ENCODE measurements around the gene SPAG5.
"Not testable (repeated sequence)": the region's sequence is repeated elsewhere in the genome, so short reads cannot be mapped to it uniquely, and the experiment has no call there.

SPAG5 gene

DNA sequence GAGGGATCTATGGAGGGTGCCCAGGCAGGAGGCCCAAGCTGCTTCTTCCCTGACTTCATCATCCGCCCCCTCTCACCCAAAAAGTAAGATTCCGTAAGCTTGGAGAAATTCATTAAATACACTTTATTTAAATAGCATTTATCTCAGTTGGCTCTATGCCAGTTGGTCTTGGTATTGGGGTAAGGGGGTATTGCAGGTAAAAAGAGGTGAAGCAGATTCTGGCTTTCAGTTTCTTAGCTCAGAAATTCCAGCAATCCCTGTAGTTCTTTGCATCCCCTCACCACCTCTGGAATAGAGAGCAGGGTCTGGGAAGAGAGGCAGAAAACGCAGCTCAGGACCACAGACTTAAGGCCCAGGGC, 21.4 kb downstream of the SPAG5 start:
- WGBS, result 81% methylated on average over 1 of the region's 3 CpGs
- peaks cover 53% of the 10 kb centered on the region for H3K36me3 ChIP-seq (ENCODE audit: insufficient read depth, low read length)
- H3K9me3 ChIP-seq (ENCODE audit: insufficient read depth, low read depth, low read length), result no peaks in the 10 kb centered on the region
- H3K4me1 ChIP-seq (ENCODE audit: insufficient read depth, low read length), result peaks cover 3% of the 10 kb centered on the region; the same call in 1 of the 2 replicates
- H3K27ac ChIP-seq (ENCODE audit: low read depth, low read length), result no peak overlapping the region; the same call in 1 of the 2 replicates
- H3K27me3 ChIP-seq (ENCODE audit: insufficient read depth, low read length), result peaks cover 10% of the 10 kb centered on the region; the same call in 1 of the 2 replicates
- no peak overlapping the region for H3K9ac ChIP-seq (ENCODE audit: low read depth, low read length)
- no peak overlapping the region for H3K4me3 ChIP-seq (ENCODE audit: low read length)

DNA sequence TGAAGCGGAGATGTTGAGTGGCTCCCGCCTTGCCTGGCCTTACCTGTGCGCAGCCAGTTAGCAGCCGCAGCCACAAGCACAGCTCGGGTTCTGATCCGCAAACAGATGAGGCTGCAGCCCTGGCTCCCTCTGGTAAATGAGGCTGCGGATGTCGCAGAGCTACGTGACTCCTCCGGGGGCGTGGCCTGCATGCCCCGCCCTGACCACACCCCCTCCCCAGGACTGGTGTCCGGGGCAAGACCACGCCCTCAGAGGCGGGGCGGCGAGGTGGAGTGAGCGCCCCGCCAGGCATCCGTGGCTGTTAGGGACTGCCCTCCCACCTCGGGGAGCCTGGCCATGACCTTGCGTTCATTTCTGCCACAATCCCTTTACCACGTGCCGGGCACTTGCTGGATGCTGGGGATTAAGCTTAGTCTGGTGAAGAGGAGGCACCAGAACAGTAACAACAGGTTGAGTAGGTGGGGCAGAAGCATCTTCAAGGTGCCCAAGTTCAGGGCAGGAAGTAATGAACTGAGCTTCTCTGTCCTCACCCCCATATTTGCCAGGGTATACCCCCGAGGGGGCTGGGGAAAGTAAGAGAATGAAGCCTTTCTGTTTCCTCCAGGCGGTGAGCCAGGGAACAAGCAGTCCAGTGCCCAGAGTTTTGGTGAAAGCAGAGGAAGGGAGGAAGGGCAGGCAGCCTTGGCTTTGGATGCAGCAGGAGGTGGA, 21.9 kb downstream of the SPAG5 start, which contains the start of gene ALDOC:
Gene ALDOC, minus strand, starts transcription at position 138 of the 708 bp plus-strand sequence. CDS start 1,363 bp downstream, outside the sequence.
- Histone ChIP-seq H3K27me3 (ENCODE audit: insufficient read depth, low read length) (peaks cover 16% of the 10 kb centered on the region; the same call in 1 of the 2 replicates), H3K27ac (ENCODE audit: low read depth, low read length) (peak within 1 kb of the TSS; percentile 59; the same call in 1 of the 2 replicates), H3K4me1 (ENCODE audit: insufficient read depth, low read length) (peaks cover 3% of the 10 kb centered on the region; the same call in 1 of the 2 replicates), H3K36me3 (ENCODE audit: insufficient read depth, low read length) (peaks cover 47% of the 10 kb centered on the region), H3K9me3 (ENCODE audit: insufficient read depth, low read depth, low read length) (no peaks in the 10 kb centered on the region), H3K4me3 (ENCODE audit: low read length) (peak within 1 kb of the TSS; percentile 45), H3K9ac (ENCODE audit: low read depth, low read length) (no peak within 1 kb of the TSS)
- 7% methylated on average over 26 of the region's 26 CpGs for WGBS

DNA sequence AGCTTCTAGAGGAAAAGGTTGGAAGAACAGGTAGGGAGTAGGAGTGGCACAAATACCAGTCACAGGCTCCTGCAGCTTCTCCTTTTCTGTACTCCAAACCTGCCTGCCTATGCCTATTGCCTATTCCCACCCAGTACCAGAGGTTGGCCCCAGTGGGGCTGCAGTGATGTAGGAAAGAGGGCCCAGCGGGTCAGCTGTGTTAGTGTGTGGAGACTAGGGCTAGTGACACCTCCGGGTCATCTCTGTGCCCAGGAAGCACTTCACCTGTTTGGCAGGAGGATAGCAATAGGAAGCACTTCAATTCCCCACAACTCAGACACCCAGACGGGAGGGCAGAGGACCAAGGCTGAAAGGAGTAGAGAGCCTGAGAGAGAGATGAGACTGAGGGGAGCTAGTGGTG, 22.8 kb downstream of the SPAG5 start:
- not testable (repeated sequence) for H3K4me1 ChIP-seq (ENCODE audit: insufficient read depth, low read length); H3K9me3 ChIP-seq (ENCODE audit: insufficient read depth, low read depth, low read length); H3K27ac ChIP-seq (ENCODE audit: low read depth, low read length); H3K9ac ChIP-seq (ENCODE audit: low read depth, low read length)
- Histone ChIP-seq H3K36me3 (ENCODE audit: insufficient read depth, low read length) (peaks cover 43% of the 10 kb centered on the region), H3K4me3 (ENCODE audit: low read length) (peak overlapping the region; percentile 39), H3K27me3 (ENCODE audit: insufficient read depth, low read length) (peaks cover 18% of the 10 kb centered on the region; the same call in 1 of the 2 replicates)
- WGBS, result 76% methylated on average over 2 of the region's 3 CpGs

DNA sequence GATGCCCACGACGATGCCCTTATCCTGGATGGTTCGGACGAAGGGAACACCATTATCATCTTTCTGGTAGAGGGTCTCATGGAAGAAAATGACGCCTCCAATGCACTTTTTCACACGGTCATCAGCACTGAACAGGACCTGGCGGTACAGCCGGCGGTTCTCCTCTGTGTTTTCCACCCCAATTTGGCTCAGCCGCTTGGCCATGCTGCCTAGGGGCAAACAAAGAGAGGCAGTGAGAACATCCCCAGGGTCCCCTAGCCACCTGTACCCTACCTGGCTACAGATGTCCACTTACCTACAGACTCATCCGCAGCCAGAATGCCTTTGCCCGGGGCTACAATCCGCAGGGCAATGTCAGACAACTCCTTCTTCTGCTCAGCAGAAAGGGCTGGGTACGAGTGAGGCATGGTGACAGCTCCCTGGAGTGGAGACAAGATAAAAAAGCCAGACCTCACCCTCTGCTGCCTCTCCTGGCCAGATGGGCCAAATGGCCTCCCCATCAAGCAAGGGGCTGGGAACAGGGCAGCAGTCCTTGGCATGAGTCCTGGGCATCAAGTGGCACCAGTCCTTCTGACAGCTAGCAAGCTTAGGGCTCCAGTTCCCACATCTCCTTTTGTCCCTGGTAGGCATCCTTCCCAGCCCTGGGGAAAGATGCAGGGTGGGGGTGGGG, 23.6 kb downstream of the SPAG5 start:
- Histone ChIP-seq H3K9ac (ENCODE audit: low read depth, low read length) (no peak overlapping the region), H3K4me3 (ENCODE audit: low read length) (no peak overlapping the region), H3K9me3 (ENCODE audit: insufficient read depth, low read depth, low read length) (no peaks in the 10 kb centered on the region), H3K4me1 (ENCODE audit: insufficient read depth, low read length) (peaks cover 6% of the 10 kb centered on the region), H3K36me3 (ENCODE audit: insufficient read depth, low read length) (peaks cover 36% of the 10 kb centered on the region), H3K27me3 (ENCODE audit: insufficient read depth, low read length) (peaks cover 18% of the 10 kb centered on the region; the same call in 1 of the 2 replicates), H3K27ac (ENCODE audit: low read depth, low read length) (no peak overlapping the region)
- 93% methylated on average over 14 of the region's 14 CpGs for WGBS

DNA sequence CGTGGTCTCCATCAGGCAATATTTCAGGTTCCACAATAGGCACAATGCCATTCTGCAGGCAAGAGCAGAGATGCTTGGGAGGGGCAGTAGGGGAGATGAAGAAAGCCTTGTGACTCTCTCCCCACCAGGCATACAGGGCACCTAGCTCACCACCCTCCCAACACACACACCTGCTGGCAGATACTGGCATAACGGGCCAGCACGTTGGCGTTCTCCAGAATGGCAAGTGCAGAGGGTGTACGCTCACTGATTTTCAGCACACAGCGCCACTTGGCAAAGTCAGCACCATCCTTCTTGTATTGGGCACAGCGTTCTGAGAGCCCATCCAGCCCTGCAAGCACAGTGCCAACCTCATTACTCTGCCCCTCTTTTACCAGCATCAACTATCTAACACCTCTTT, 24.3 kb downstream of the SPAG5 start:
- Histone ChIP-seq H3K36me3 (ENCODE audit: insufficient read depth, low read length) (peaks cover 29% of the 10 kb centered on the region), H3K27me3 (ENCODE audit: insufficient read depth, low read length) (peaks cover 18% of the 10 kb centered on the region; the same call in 1 of the 2 replicates), H3K9ac (ENCODE audit: low read depth, low read length) (no peak overlapping the region), H3K4me3 (ENCODE audit: low read length) (no peak overlapping the region), H3K9me3 (ENCODE audit: insufficient read depth, low read depth, low read length) (no peaks in the 10 kb centered on the region), H3K27ac (ENCODE audit: low read depth, low read length) (no peak overlapping the region), H3K4me1 (ENCODE audit: insufficient read depth, low read length) (peaks cover 6% of the 10 kb centered on the region)
- 90% methylated on average over 7 of the region's 7 CpGs for WGBS

DNA sequence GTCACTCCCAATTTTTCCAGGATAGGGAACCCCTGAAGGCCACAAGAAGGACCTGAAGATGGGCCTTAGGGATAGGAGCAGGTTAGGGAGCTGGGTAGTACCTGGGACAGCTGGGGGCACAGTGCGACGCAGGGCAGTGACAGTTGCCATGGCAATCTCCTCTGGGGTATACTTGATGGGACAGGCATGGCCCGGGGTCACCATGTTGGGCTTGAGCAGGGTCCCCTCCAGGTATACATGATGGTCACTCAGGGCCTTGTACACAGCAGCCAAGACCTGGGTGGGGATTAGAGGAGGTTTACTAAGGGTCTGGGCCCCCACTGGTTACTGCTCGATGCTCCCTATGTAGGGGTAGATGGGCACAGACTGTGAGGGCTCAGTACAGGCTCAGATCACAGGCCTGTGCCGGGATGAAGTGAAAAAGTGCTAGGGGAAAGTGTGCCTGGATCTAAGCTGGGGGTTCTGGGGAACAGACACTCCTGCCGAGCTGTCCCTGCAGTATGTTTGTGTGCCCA, 24.8 kb downstream of the SPAG5 start:
- no peaks in the 10 kb centered on the region for H3K9me3 ChIP-seq (ENCODE audit: insufficient read depth, low read depth, low read length)
- H3K36me3 ChIP-seq (ENCODE audit: insufficient read depth, low read length), result peaks cover 24% of the 10 kb centered on the region
- H3K27me3 ChIP-seq (ENCODE audit: insufficient read depth, low read length), result peaks cover 18% of the 10 kb centered on the region; the same call in 1 of the 2 replicates
- no peak overlapping the region for H3K4me3 ChIP-seq (ENCODE audit: low read length)
- H3K9ac ChIP-seq (ENCODE audit: low read depth, low read length), result no peak overlapping the region
- 91% methylated on average over 6 of the region's 6 CpGs for WGBS
- H3K4me1 ChIP-seq (ENCODE audit: insufficient read depth, low read length), result peaks cover 6% of the 10 kb centered on the region
- no peak overlapping the region for H3K27ac ChIP-seq (ENCODE audit: low read depth, low read length)

DNA sequence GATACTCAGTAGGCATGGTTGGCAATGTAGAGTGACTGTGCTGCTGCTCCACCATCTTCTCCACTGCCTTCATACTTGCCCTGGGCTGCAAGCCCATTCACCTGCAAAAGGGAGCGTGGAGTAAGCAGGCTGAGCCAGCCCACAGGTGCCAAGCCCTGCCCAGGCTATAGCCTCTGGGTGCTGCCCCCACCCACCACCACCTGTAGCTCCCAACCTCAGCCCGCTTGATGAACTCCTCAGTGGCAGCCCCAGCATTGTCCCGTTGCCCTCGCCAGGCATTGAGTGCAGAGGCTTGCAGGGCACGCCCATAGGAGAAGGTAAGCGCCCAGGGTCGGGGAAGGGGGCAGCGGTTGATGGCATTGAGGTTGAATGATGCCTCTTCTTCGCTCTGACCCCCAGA, 25.3 kb downstream of the SPAG5 start:
- Histone ChIP-seq H3K9me3 (ENCODE audit: insufficient read depth, low read depth, low read length) (no peaks in the 10 kb centered on the region), H3K27me3 (ENCODE audit: insufficient read depth, low read length) (peaks cover 18% of the 10 kb centered on the region; the same call in 1 of the 2 replicates), H3K36me3 (ENCODE audit: insufficient read depth, low read length) (peaks cover 18% of the 10 kb centered on the region), H3K27ac (ENCODE audit: low read depth, low read length) (no peak overlapping the region), H3K4me3 (ENCODE audit: low read length) (no peak overlapping the region), H3K4me1 (ENCODE audit: insufficient read depth, low read length) (peaks cover 6% of the 10 kb centered on the region), H3K9ac (ENCODE audit: low read depth, low read length) (no peak overlapping the region)
- WGBS, result 89% methylated on average over 9 of the region's 9 CpGs

DNA sequence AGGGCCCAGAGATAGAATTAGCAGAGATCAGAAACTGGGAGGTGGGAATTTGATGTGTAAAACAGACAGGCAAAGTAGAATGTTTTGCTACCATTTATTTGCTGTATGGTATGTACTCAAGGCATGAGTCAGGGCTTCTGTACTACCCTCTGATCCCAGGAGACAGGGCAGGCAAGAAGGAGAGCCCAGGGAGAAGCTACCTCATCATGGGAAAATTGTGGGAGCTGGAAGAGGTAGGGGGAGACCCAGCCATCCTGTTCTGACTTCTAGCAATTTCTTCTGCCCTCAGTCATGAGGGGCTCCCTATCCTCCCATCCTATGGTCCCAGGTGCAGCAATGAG, 25.8 kb downstream of the SPAG5 start:
- H3K27me3 ChIP-seq (ENCODE audit: insufficient read depth, low read length), result peaks cover 18% of the 10 kb centered on the region; the same call in 1 of the 2 replicates
- no peak overlapping the region for H3K9ac ChIP-seq (ENCODE audit: low read depth, low read length)
- peaks cover 6% of the 10 kb centered on the region for H3K4me1 ChIP-seq (ENCODE audit: insufficient read depth, low read length)
- no peaks in the 10 kb centered on the region for H3K9me3 ChIP-seq (ENCODE audit: insufficient read depth, low read depth, low read length)
- H3K4me3 ChIP-seq (ENCODE audit: low read length), result no peak overlapping the region
- no peak overlapping the region for H3K27ac ChIP-seq (ENCODE audit: low read depth, low read length)
- peaks cover 13% of the 10 kb centered on the region for H3K36me3 ChIP-seq (ENCODE audit: insufficient read depth, low read length)

DNA sequence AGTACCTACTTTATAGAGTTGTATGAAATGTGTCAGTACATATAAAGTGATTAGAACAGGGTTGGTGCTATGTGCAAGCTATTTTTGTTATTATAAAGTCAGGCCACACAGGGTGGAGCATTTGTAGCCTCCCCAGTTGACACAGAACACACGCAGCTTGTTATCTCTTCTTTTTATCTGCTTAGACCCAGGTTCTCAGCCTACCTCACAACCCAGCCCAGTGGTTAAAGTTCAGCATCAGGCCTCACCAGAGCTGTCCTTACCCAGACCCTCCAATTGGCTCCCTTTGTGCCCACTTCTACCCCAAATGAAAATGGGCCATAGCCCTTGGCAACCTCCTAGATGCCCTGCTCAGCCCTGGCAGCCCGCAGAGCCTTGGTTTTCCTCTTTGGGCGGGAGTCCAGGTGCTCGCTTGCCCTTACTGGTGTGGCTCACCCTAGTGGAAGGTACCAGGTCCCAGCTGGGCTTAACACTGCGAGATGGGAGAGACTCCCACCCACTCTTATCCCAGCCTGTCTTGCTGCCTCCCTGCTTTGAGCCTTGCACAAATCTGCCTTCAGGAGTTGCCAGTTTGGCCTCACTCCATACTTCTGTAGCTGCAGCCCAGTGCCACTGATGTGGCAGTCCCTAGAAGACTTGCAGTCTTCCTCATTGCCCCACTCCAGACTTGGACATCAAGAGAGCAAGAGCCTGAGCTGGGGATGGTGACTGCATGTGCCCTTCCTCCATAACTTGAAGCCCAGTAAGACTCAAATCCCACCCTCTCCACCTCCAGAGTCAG, 26.4 kb downstream of the SPAG5 start:
- Histone ChIP-seq H3K27ac (ENCODE audit: low read depth, low read length) (no peak overlapping the region), H3K9me3 (ENCODE audit: insufficient read depth, low read depth, low read length) (no peaks in the 10 kb centered on the region)

DNA sequence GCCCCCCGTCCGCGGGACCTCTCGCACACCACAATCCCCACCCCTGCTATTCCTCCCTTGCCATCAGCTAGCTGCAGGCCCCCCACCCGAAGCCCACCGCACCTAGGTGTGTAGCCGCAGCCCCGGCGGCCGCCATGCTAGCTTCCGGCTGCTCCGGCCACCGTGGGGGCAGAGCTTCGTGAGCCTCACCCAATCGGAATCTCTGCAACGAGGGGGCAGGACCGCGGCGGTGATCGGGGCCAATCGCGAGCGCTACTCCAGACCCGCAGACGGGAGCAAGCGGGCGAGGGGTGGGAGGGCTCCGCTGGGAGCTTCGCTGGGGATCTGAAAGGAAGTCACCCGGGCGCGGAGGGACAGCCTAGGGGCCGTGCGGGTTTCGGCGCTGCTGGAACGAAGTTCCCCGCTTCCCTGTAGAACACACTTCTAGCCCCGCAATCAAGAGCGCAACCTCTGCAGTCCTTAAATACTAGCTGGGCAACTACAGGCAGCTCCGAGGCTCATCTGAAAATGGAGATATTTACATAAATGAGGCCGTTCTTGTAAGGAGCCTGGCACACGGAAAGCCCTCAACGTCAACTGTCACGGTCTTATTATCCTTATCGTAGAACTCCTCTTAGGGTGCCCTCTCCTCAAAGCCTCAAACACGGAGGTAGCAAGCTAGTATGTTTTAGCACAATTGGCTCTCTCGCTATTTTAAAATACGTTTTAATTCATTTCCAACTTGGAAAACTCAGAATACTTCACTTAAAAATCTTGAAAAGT, 27.3 kb downstream of the SPAG5 start, which contains the start of gene PIGS:
Gene PIGS, minus strand, starts transcription at position 164 of the 762 bp plus-strand sequence. Its CDS starts 28 bp downstream, at position 136.
- Histone ChIP-seq H3K27me3 (ENCODE audit: insufficient read depth, low read length) (peaks cover 18% of the 10 kb centered on the region; the same call in 1 of the 2 replicates), H3K36me3 (ENCODE audit: insufficient read depth, low read length) (peaks cover 12% of the 10 kb centered on the region; the same call in 1 of the 2 replicates), H3K9me3 (ENCODE audit: insufficient read depth, low read depth, low read length) (no peaks in the 10 kb centered on the region), H3K9ac (ENCODE audit: low read depth, low read length) (peak within 1 kb of the TSS; percentile 76), H3K4me3 (ENCODE audit: low read length) (peak within 1 kb of the TSS; percentile 96), H3K27ac (ENCODE audit: low read depth, low read length) (peak within 1 kb of the TSS; percentile 59; the same call in 1 of the 2 replicates), H3K4me1 (ENCODE audit: insufficient read depth, low read length) (peaks cover 3% of the 10 kb centered on the region; the same call in 1 of the 2 replicates)
- WGBS, result 2% methylated on average over 49 of the region's 49 CpGs

More for the DNA sequence above, 26.4 kb downstream of the SPAG5 start:
- peaks cover 18% of the 10 kb centered on the region; the same call in 1 of the 2 replicates for H3K27me3 ChIP-seq (ENCODE audit: insufficient read depth, low read length)
- peak overlapping the region; percentile 96; the same call in 1 of the 2 replicates for H3K4me3 ChIP-seq (ENCODE audit: low read length)
- H3K9ac ChIP-seq (ENCODE audit: low read depth, low read length), result no peak overlapping the region
- peaks cover 6% of the 10 kb centered on the region for H3K4me1 ChIP-seq (ENCODE audit: insufficient read depth, low read length)
- 80% methylated on average over 5 of the region's 5 CpGs for WGBS
- H3K36me3 ChIP-seq (ENCODE audit: insufficient read depth, low read length), result peaks cover 9% of the 10 kb centered on the region

All from HUES64 (cell line).